HG03025 (cell line): ENCODE data around the gene TRIM10.
"Not testable (repeated sequence)": the region's sequence is repeated elsewhere in the genome, so short reads cannot be mapped to it uniquely, and the experiment has no call there.

Experiments used
- ATAC-seq: cut with Tn5 transposase; IDR thresholded peaks from one replicate; pipeline ENCODE4 v1.9.1; 2021; ENCODE audit warnings: mild to moderate bottlenecking, moderate library complexity; ENCODE audit not compliant: unreplicated experiment, low FRiP score

The TRIM10 gene

GRCh38 chr6:30172681-30173080 is 11.7 kb upstream of the TRIM10 start:
- no peak for ATAC-seq

GRCh38 chr6:30171677-30172471 is 10.9 kb upstream of the TRIM10 start:
- ATAC-seq, result no peak

- ATAC-seq, result no peak
Observed at GRCh38 chr6:30169658-30170614, 8.9 kb upstream of the TRIM10 start.

GRCh38 chr6:30168741-30169140 is 7.7 kb upstream of the TRIM10 start:
- ATAC-seq, result no peak

- ATAC-seq, result no peak
Observed at GRCh38 chr6:30167101-30167500, 6.1 kb upstream of the TRIM10 start.

- not testable (repeated sequence) for ATAC-seq
Observed at GRCh38 chr6:30165238-30165637, 4.2 kb upstream of the TRIM10 start.

GRCh38 chr6:30164714-30165113 is 3.7 kb upstream of the TRIM10 start:
- ATAC-seq, result no peak

- no peak for ATAC-seq
Observed at GRCh38 chr6:30163918-30164654, 3.1 kb upstream of the TRIM10 start.

- no peak for ATAC-seq
Observed at GRCh38 chr6:30163090-30163917, 2.3 kb upstream of the TRIM10 start, which contains the start of gene TRIM15. TSS of gene TRIM15 (plus strand) at chr6:30163546. CDS start at chr6:30163685, 139 bp downstream.

GRCh38 chr6:30162265-30163089 is 1.5 kb upstream of the TRIM10 start:
- ATAC-seq, result no peak

GRCh38 chr6:30160008-30160784 is 815 bp downstream of the TRIM10 start:
- no peak for ATAC-seq

GRCh38 chr6:30158475-30159040 is 2.5 kb downstream of the TRIM10 start:
- ATAC-seq, result no peak

- ATAC-seq, result no peak
Observed at GRCh38 chr6:30157999-30158398, 3.0 kb downstream of the TRIM10 start.

GRCh38 chr6:30157581-30157980 is 3.4 kb downstream of the TRIM10 start:
- no peak for ATAC-seq

- no peak for ATAC-seq
Observed at GRCh38 chr6:30156774-30157173, 4.2 kb downstream of the TRIM10 start.

GRCh38 chr6:30156262-30156599 is 4.8 kb downstream of the TRIM10 start:
- ATAC-seq, result no peak

- ATAC-seq, result no peak
Observed at GRCh38 chr6:30155520-30156261, 5.3 kb downstream of the TRIM10 start.
